ENCODE results near the gene CALML6. TPM values are rescaled to one million over a fixed set of nuclear protein-coding genes. Genes with fewer than 3 reads are reported as not detected.
"Not testable (repeated sequence)": the region's sequence is repeated elsewhere in the genome, so short reads cannot be mapped to it uniquely, and the experiment has no call there.

The CALML6 gene
- total and polyA plus RNA-seq, 5 donors from 2014 or later, result not detected

- Histone ChIP-seq H3K36me3 (ENCODE audit: control insufficient read depth, insufficient read depth, low read length) (no peaks in the 10 kb centered on the region), H3K4me3 (ENCODE audit: low read depth, low read length) (no peak overlapping the region), H3K27me3 (ENCODE audit: control insufficient read depth, insufficient read depth, low read length) (no peaks in the 10 kb centered on the region), H3K27ac (ENCODE audit: insufficient read depth, low read length, poor library complexity, severe bottlenecking) (no peak overlapping the region), H3K9me3 (ENCODE audit: control insufficient read depth in 2 of 2, low read length in 2 of 2) (no peaks in the 10 kb centered on the region), H3K4me1 (ENCODE audit: control insufficient read depth, insufficient read depth, low read length, poor library complexity, severe bottlenecking) (no peaks in the 10 kb centered on the region)
- Mint-ChIP-seq H3K9me3 (peaks cover 0 to 2% (median 0%) of the 10 kb centered on the region in 7 donors), H3K27ac (no peak overlapping the region), H3K36me3 (no peaks in the 10 kb centered on the region), H3K27me3 (no peaks in the 10 kb centered on the region), H3K4me1 (no peaks in the 10 kb centered on the region), H3K4me3 (no peak overlapping the region)
- ATAC-seq (ENCODE audit: low read depth in 2 of 2), result no peak
- no peak for DNase-seq
Measured at GRCh38 chr1:1929639-1930545, 14.8 kb downstream of the CALML6 start.

- not testable (repeated sequence) for H3K27ac Mint-ChIP-seq; H3K4me1 ChIP-seq (ENCODE audit: control insufficient read depth, insufficient read depth, low read length, poor library complexity, severe bottlenecking); DNase-seq; H3K4me1 Mint-ChIP-seq; H3K27me3 ChIP-seq (ENCODE audit: control insufficient read depth, insufficient read depth, low read length); H3K4me3 Mint-ChIP-seq; ATAC-seq (ENCODE audit: low read depth in 2 of 2); H3K36me3 ChIP-seq (ENCODE audit: control insufficient read depth, insufficient read depth, low read length); H3K9me3 Mint-ChIP-seq; H3K27me3 Mint-ChIP-seq; H3K9me3 ChIP-seq (ENCODE audit: control insufficient read depth in 2 of 2, low read length in 2 of 2); H3K36me3 Mint-ChIP-seq; H3K4me3 ChIP-seq (ENCODE audit: low read depth, low read length); H3K27ac ChIP-seq (ENCODE audit: insufficient read depth, low read length, poor library complexity, severe bottlenecking)
Measured at GRCh38 chr1:1934848-1935247, 19.8 kb downstream of the CALML6 start.

- Mint-ChIP-seq H3K36me3 (no peaks in the 10 kb centered on the region), H3K4me1 (no peaks in the 10 kb centered on the region)
- no peaks in the 10 kb centered on the region for H3K27me3 ChIP-seq (ENCODE audit: control insufficient read depth, insufficient read depth, low read length)
Measured at GRCh38 chr1:1937061-1937460, 22.0 kb downstream of the CALML6 start.

GRCh38 chr1:1937549-1938275 is 22.7 kb downstream of the CALML6 start:
- H3K27me3 Mint-ChIP-seq, result no peaks in the 10 kb centered on the region
- no peaks in the 10 kb centered on the region for H3K4me1 Mint-ChIP-seq
- Histone ChIP-seq H3K4me3 (ENCODE audit: low read depth, low read length) (no peak overlapping the region), H3K9me3 (ENCODE audit: control insufficient read depth in 2 of 2, low read length in 2 of 2) (no peaks in the 10 kb centered on the region), H3K27ac (ENCODE audit: insufficient read depth, low read length, poor library complexity, severe bottlenecking) (no peak overlapping the region), H3K36me3 (ENCODE audit: control insufficient read depth, insufficient read depth, low read length) (no peaks in the 10 kb centered on the region), H3K4me1 (ENCODE audit: control insufficient read depth, insufficient read depth, low read length, poor library complexity, severe bottlenecking) (no peaks in the 10 kb centered on the region), H3K27me3 (ENCODE audit: control insufficient read depth, insufficient read depth, low read length) (no peaks in the 10 kb centered on the region)
- no peak overlapping the region for H3K27ac Mint-ChIP-seq
- no peak overlapping the region for H3K4me3 Mint-ChIP-seq
- DNase-seq, result no peak
- peaks cover 0 to 2% (median 0%) of the 10 kb centered on the region in 7 donors for H3K9me3 Mint-ChIP-seq
- no peaks in the 10 kb centered on the region for H3K36me3 Mint-ChIP-seq
- ATAC-seq (ENCODE audit: low read depth in 2 of 2), result no peak

More at GRCh38 chr1:1937061-1937460, 22.0 kb downstream of the CALML6 start:
- Mint-ChIP-seq H3K27ac (no peak overlapping the region), H3K27me3 (no peaks in the 10 kb centered on the region), H3K9me3 (peaks cover 0 to 2% (median 0%) of the 10 kb centered on the region in 7 donors), H3K4me3 (no peak overlapping the region)
- no peaks in the 10 kb centered on the region for H3K4me1 ChIP-seq (ENCODE audit: control insufficient read depth, insufficient read depth, low read length, poor library complexity, severe bottlenecking)
- ATAC-seq (ENCODE audit: low read depth in 2 of 2) (no peak), DNase-seq (no peak)
- no peaks in the 10 kb centered on the region for H3K9me3 ChIP-seq (ENCODE audit: control insufficient read depth in 2 of 2, low read length in 2 of 2)
- H3K4me3 ChIP-seq (ENCODE audit: low read depth, low read length), result no peak overlapping the region
- H3K27ac ChIP-seq (ENCODE audit: insufficient read depth, low read length, poor library complexity, severe bottlenecking), result no peak overlapping the region
- no peaks in the 10 kb centered on the region for H3K36me3 ChIP-seq (ENCODE audit: control insufficient read depth, insufficient read depth, low read length)

- H3K4me3 ChIP-seq (ENCODE audit: low read depth, low read length), result no peak overlapping the region
- H3K27ac ChIP-seq (ENCODE audit: insufficient read depth, low read length, poor library complexity, severe bottlenecking), result no peak overlapping the region
- no peaks in the 10 kb centered on the region for H3K9me3 ChIP-seq (ENCODE audit: control insufficient read depth in 2 of 2, low read length in 2 of 2)
- no peaks in the 10 kb centered on the region for H3K27me3 Mint-ChIP-seq
- no peaks in the 10 kb centered on the region for H3K4me1 Mint-ChIP-seq
- peaks cover 0 to 2% (median 0%) of the 10 kb centered on the region in 7 donors for H3K9me3 Mint-ChIP-seq
- no peaks in the 10 kb centered on the region for H3K4me1 ChIP-seq (ENCODE audit: control insufficient read depth, insufficient read depth, low read length, poor library complexity, severe bottlenecking)
- ATAC-seq (ENCODE audit: low read depth in 2 of 2) (no peak), DNase-seq (no peak)
- H3K36me3 ChIP-seq (ENCODE audit: control insufficient read depth, insufficient read depth, low read length), result no peaks in the 10 kb centered on the region
- no peaks in the 10 kb centered on the region for H3K27me3 ChIP-seq (ENCODE audit: control insufficient read depth, insufficient read depth, low read length)
- no peak overlapping the region for H3K4me3 Mint-ChIP-seq
- no peaks in the 10 kb centered on the region for H3K36me3 Mint-ChIP-seq
- H3K27ac Mint-ChIP-seq, result no peak overlapping the region
Measured at GRCh38 chr1:1938276-1938573, 23.2 kb downstream of the CALML6 start.

- no peaks in the 10 kb centered on the region for H3K36me3 Mint-ChIP-seq
- H3K9me3 ChIP-seq (ENCODE audit: control insufficient read depth in 2 of 2, low read length in 2 of 2), result no peaks in the 10 kb centered on the region
- H3K4me1 ChIP-seq (ENCODE audit: control insufficient read depth, insufficient read depth, low read length, poor library complexity, severe bottlenecking), result peaks cover 1% of the 10 kb centered on the region
- no peaks in the 10 kb centered on the region for H3K36me3 ChIP-seq (ENCODE audit: control insufficient read depth, insufficient read depth, low read length)
- no peak for ATAC-seq (ENCODE audit: low read depth in 2 of 2)
- no peak for DNase-seq
- H3K27ac ChIP-seq (ENCODE audit: insufficient read depth, low read length, poor library complexity, severe bottlenecking), result no peak overlapping the region
- H3K4me1 Mint-ChIP-seq, result peaks cover 0 to 1% (median under 1%) of the 10 kb centered on the region in 4 donors
- H3K4me3 ChIP-seq (ENCODE audit: low read depth, low read length), result no peak overlapping the region
- no peak overlapping the region for H3K4me3 Mint-ChIP-seq
- no peak overlapping the region for H3K27ac Mint-ChIP-seq
- H3K27me3 ChIP-seq (ENCODE audit: control insufficient read depth, insufficient read depth, low read length), result no peaks in the 10 kb centered on the region
- H3K9me3 Mint-ChIP-seq, result peaks cover 0 to 1% (median 0%) of the 10 kb centered on the region in 7 donors
- no peaks in the 10 kb centered on the region for H3K27me3 Mint-ChIP-seq
Measured at GRCh38 chr1:1938613-1939295, 23.7 kb downstream of the CALML6 start.

GRCh38 chr1:1939296-1940122 is 24.4 kb downstream of the CALML6 start:
- Mint-ChIP-seq H3K4me1 (peaks cover 0 to 9% (median 2%) of the 10 kb centered on the region in 4 donors), H3K9me3 (peaks cover 0 to 1% (median 0%) of the 10 kb centered on the region in 7 donors), H3K4me3 (no peak overlapping the region), H3K27ac (no peak overlapping the region), H3K27me3 (no peaks in the 10 kb centered on the region), H3K36me3 (no peaks in the 10 kb centered on the region)
- no peaks in the 10 kb centered on the region for H3K9me3 ChIP-seq (ENCODE audit: control insufficient read depth in 2 of 2, low read length in 2 of 2)
- ATAC-seq (ENCODE audit: low read depth in 2 of 2), result no peak
- no peak for DNase-seq
- H3K27me3 ChIP-seq (ENCODE audit: control insufficient read depth, insufficient read depth, low read length), result no peaks in the 10 kb centered on the region
- peaks cover 6% of the 10 kb centered on the region for H3K4me1 ChIP-seq (ENCODE audit: control insufficient read depth, insufficient read depth, low read length, poor library complexity, severe bottlenecking)
- H3K4me3 ChIP-seq (ENCODE audit: low read depth, low read length), result no peak overlapping the region
- no peaks in the 10 kb centered on the region for H3K36me3 ChIP-seq (ENCODE audit: control insufficient read depth, insufficient read depth, low read length)
- no peak overlapping the region for H3K27ac ChIP-seq (ENCODE audit: insufficient read depth, low read length, poor library complexity, severe bottlenecking)
